CD14-positive monocyte (primary cell): ENCODE measurements around the gene CUX1. TPM values are rescaled to one million over a fixed set of nuclear protein-coding genes. Genes with fewer than 3 reads are reported as not detected.

Source experiments
- DNase-seq, 3 donors: peaks; one replicate each; pipeline ENCODE4 v3.0.0-alpha.2; 2011 to 2022
- H2AFZ ChIP-seq: 2 replicates; pipeline ENCODE4 v1.6.0; 2012; ENCODE audit warnings: mild to moderate bottlenecking, low read depth, low read length, inconsistent platforms; ENCODE audit not compliant: insufficient read depth, poor library complexity, severe bottlenecking
- H3K27ac ChIP-seq, 2 donors: 1 replicate in 1 of 2; 2 replicates in 1 of 2; pipeline ENCODE4 v1.5.1; 2012 to 2013; ENCODE audit warnings: low read length in 2 of 2, control low read depth in 1 of 2, inconsistent platforms in 1 of 2, low read depth in 1 of 2, mild to moderate bottlenecking in 1 of 2
- H3K27me3 ChIP-seq, 2 donors: one replicate each; pipeline versions ENCODE4 v1.6.0 to v1.6.1; 2011 to 2013; ENCODE audit warnings: low read length in 2 of 2; ENCODE audit not compliant: control insufficient read depth in 2 of 2, insufficient read depth in 2 of 2
- H3K36me3 ChIP-seq, 2 donors: replicated peaks in 1 of 2; 1 replicate in 1 of 2; 2 replicates in 1 of 2; pipeline versions ENCODE4 v1.5.1 to v1.6.1; 2012 to 2013; ENCODE audit warnings: low read length in 2 of 2, control low read depth in 1 of 2, inconsistent platforms in 1 of 2, mild to moderate bottlenecking in 1 of 2; ENCODE audit not compliant: insufficient read depth in 2 of 2, control insufficient read depth in 1 of 2
- H3K4me1 ChIP-seq, 2 donors: 1 replicate in 1 of 2; 2 replicates in 1 of 2; pipeline versions ENCODE4 v1.5.1 to v1.6.1; 2012 to 2013; ENCODE audit warnings: low read length in 2 of 2, control low read depth in 1 of 2, inconsistent platforms in 1 of 2, mild to moderate bottlenecking in 1 of 2, moderate library complexity in 1 of 2; ENCODE audit not compliant: insufficient read depth in 2 of 2, control insufficient read depth in 1 of 2
- H3K4me2 ChIP-seq: replicated peaks from 2 replicates; pipeline ENCODE3; 2012; ENCODE audit warnings: low read length, moderate library complexity, mild to moderate bottlenecking; ENCODE audit not compliant: poor library complexity, severe bottlenecking; ENCODE audit errors: extremely low read depth
- H3K4me3 ChIP-seq, 3 experiments: fragments of 200-600 bp in 1 of 3; sonication (generic) in 1 of 3; replicated peaks in 1 of 3; 1 replicate in 2 of 3; 2 replicates in 1 of 3; pipeline ENCODE4 v1.5.1; 2011 to 2013; ENCODE audit warnings: low read length in 3 of 3, mild to moderate bottlenecking in 3 of 3, control low read depth in 2 of 3, low read depth in 2 of 3, inconsistent platforms in 1 of 3, moderate library complexity in 1 of 3
- H3K79me2 ChIP-seq: 2 replicates; pipeline ENCODE4 v1.6.0; 2012; ENCODE audit warnings: mild to moderate bottlenecking, control low read depth, inconsistent platforms, low read length, moderate library complexity; ENCODE audit not compliant: insufficient read depth
- H3K9ac ChIP-seq: 2 replicates; pipeline ENCODE4 v1.6.0; 2017; ENCODE audit warnings: low read length, mild to moderate bottlenecking; ENCODE audit not compliant: insufficient read depth, poor library complexity, severe bottlenecking
- H3K9me3 ChIP-seq, 2 donors: replicated peaks in 1 of 2; 1 replicate in 1 of 2; 2 replicates in 1 of 2; pipeline versions ENCODE4 v1.5.1 to v1.6.1; 2012 to 2013; ENCODE audit warnings: low read length in 2 of 2, control low read depth in 1 of 2; ENCODE audit not compliant: control insufficient read depth in 1 of 2, insufficient read depth in 1 of 2
- H4K20me1 ChIP-seq: 2 replicates; pipeline ENCODE4 v1.6.0; 2012; ENCODE audit warnings: mild to moderate bottlenecking, low read length, control low read depth, moderate library complexity; ENCODE audit not compliant: insufficient read depth
- H3K27ac Mint-ChIP-seq, 7 donors: one replicate each; pipeline ENCODE4 v1.8.0; 2020; ENCODE audit warnings: mild to moderate bottlenecking in 7 of 7, mixed read lengths in 7 of 7, moderate library complexity in 6 of 7, inconsistent platforms in 2 of 7
- H3K27me3 Mint-ChIP-seq, 3 donors: one replicate each; pipeline ENCODE4 v1.8.0; 2021 to 2022; ENCODE audit warnings: low read depth in 3 of 3, mild to moderate bottlenecking in 3 of 3, mixed read lengths in 3 of 3, moderate library complexity in 3 of 3, inconsistent platforms in 1 of 3
- H3K36me3 Mint-ChIP-seq, 2 donors: one replicate each; pipeline ENCODE4 v1.8.0; 2020; ENCODE audit warnings: mixed read lengths in 2 of 2, inconsistent platforms in 1 of 2, mild to moderate bottlenecking in 1 of 2
- H3K4me1 Mint-ChIP-seq: one replicate; pipeline ENCODE4 v1.8.0; 2020; ENCODE audit warnings: mild to moderate bottlenecking, mixed read lengths
- H3K4me3 Mint-ChIP-seq, 2 donors: one replicate each; pipeline ENCODE4 v1.8.0; 2020; ENCODE audit warnings: mild to moderate bottlenecking in 2 of 2, mixed read lengths in 2 of 2, moderate library complexity in 1 of 2
- H3K9me3 Mint-ChIP-seq, 7 donors: one replicate each; pipeline ENCODE4 v1.8.0; 2020 to 2022; ENCODE audit warnings: mixed read lengths in 7 of 7, mild to moderate bottlenecking in 6 of 7, moderate library complexity in 6 of 7, inconsistent platforms in 2 of 7
- WGBS: methylation state at CpG from one replicate; pipeline ENCODE4 v1.1.5; 2013; ENCODE audit warnings: missing lambda C conversion rate; ENCODE audit not compliant: insufficient coverage; 5-methylcytosine and 5-hydroxymethylcytosine counted together
- intact Hi-C, 2 donors: fragments of 100-400 bp; cut with micrococcal nuclease; formaldehyde crosslinking; loops; one replicate each; pipeline versions ENCODE4 v1.15.0 to v1.15.1; 2023
- polyA plus RNA-seq, 3 donors: library from polyadenylated mRNA; depleted of rRNA in 1 of 3; unstranded in 2 of 3; stranded (reverse) in 1 of 3; fragments of 300-500 nt in 2 of 3; fragments of >200 nt in 1 of 3; fragmentation: Illumina TruSeq in 2 of 3; gene quantifications; 1 replicate in 2 of 3; 2 replicates in 1 of 3; pipeline ENCODE4 v1.2.3, GENCODE V29; 2012 to 2021
- TF ChIP-seq, protein P1 (sequence below): fragments of 200-600 bp; IDR thresholded peaks from one replicate; pipeline ENCODE4 v1.8.0; 2022; ENCODE audit warnings: antibody characterized with exemption, mild to moderate bottlenecking

CUX1 gene
- polyA plus RNA-seq, 3 donors, result 17.6 to 38.0 (median 28.0) TPM

DNA sequence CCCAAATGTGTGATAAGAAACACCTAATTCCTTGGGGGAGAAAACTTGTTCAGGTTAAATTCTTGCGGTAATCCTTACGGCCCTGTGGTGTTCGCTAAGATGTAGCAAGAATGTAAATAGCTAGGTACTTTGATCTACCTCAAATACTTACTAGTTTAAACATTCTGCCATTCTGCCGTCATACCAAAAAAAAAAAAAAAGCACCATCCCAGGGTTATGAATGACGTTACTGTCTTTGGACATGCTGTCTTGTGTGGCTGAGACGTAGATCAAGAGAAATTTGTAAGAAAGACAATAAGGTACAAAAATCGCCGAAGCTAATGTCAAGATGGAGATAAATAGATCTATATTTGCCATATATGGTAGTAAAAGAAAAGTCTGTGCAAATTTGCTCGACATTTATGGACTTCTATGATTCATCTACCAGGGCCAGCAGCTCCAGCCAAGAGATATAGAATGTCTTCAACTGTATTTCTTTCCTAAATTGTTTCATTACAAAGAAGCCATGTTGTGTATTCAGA is 195.6 kb downstream of the CUX1 start:
- H3K9ac ChIP-seq, result no peak overlapping the region
- H3K36me3 ChIP-seq, result peaks cover 8 to 35% of the 10 kb centered on the region in 2 donors
- TF ChIP-seq, protein P1, sequence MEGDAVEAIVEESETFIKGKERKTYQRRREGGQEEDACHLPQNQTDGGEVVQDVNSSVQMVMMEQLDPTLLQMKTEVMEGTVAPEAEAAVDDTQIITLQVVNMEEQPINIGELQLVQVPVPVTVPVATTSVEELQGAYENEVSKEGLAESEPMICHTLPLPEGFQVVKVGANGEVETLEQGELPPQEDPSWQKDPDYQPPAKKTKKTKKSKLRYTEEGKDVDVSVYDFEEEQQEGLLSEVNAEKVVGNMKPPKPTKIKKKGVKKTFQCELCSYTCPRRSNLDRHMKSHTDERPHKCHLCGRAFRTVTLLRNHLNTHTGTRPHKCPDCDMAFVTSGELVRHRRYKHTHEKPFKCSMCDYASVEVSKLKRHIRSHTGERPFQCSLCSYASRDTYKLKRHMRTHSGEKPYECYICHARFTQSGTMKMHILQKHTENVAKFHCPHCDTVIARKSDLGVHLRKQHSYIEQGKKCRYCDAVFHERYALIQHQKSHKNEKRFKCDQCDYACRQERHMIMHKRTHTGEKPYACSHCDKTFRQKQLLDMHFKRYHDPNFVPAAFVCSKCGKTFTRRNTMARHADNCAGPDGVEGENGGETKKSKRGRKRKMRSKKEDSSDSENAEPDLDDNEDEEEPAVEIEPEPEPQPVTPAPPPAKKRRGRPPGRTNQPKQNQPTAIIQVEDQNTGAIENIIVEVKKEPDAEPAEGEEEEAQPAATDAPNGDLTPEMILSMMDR, result no peak
- no CpG with 5 or more reads among the region's 9 CpGs for WGBS
- H3K4me1 ChIP-seq, result no peaks in the 10 kb centered on the region
- H3K27me3 ChIP-seq, result no peaks in the 10 kb centered on the region
- Mint-ChIP-seq H3K27me3 (peaks cover 0 to 1% (median 0%) of the 10 kb centered on the region in 3 donors), H3K36me3 (peaks cover 45 to 63% of the 10 kb centered on the region in 2 donors), H3K4me3 (no peak overlapping the region), H3K27ac (no peak overlapping the region), H3K9me3 (peaks cover 0 to 3% (median 0%) of the 10 kb centered on the region in 7 donors), H3K4me1 (no peaks in the 10 kb centered on the region)
- H4K20me1 ChIP-seq, result peaks cover 89% of the 10 kb centered on the region
- peaks cover 56% of the 10 kb centered on the region for H3K79me2 ChIP-seq
- no peak for DNase-seq
- intact Hi-C loops, result no loop called here
- H3K27ac ChIP-seq, result no peak overlapping the region
- H3K4me3 ChIP-seq, result no peak overlapping the region
- H3K4me2 ChIP-seq, result no peak overlapping the region
- no peaks in the 10 kb centered on the region for H3K9me3 ChIP-seq
- no peak overlapping the region for H2AFZ ChIP-seq

DNA sequence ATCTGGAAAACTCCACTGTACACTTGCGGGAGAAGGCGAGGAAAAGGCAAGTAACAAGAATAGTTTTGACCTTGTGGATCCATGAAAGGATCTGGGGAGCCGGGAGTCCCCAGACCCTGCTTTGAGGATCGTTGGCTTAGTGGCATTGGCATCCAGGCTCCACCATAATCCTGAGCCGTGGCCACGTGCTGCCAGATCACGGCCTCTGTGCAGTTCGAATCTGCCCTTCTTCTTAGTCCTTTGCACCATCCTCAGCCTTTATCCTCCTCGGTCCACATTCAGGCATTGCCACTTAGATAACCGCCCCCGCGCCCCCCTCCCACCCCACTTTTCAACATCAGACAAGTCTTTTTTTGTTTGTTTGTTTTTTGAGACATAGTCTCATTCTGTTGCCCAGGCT is 201.4 kb downstream of the CUX1 start:
- intact Hi-C loops, result no loop called here
- DNase-seq, result no peak
- no peak overlapping the region for H3K4me2 ChIP-seq
- Mint-ChIP-seq H3K27me3 (no peaks in the 10 kb centered on the region), H3K27ac (peak overlapping the region in 3 of 7 donors; percentile 32 to 46 (median 33)), H3K4me3 (no peak overlapping the region), H3K4me1 (peaks cover 8% of the 10 kb centered on the region), H3K9me3 (no peaks in the 10 kb centered on the region), H3K36me3 (peaks cover 36 to 59% of the 10 kb centered on the region in 2 donors)
- TF ChIP-seq, protein P1, result no peak
- H3K79me2 ChIP-seq, result peaks cover 51% of the 10 kb centered on the region
- no peaks in the 10 kb centered on the region for H3K9me3 ChIP-seq
- 91% methylated on average over 8 of the region's 12 CpGs for WGBS
- no peaks in the 10 kb centered on the region for H3K27me3 ChIP-seq
- H3K4me1 ChIP-seq, result peaks cover 1 to 2% of the 10 kb centered on the region in 2 donors
- H3K27ac ChIP-seq, result no peak overlapping the region
- peaks cover 90% of the 10 kb centered on the region for H4K20me1 ChIP-seq
- no peak overlapping the region for H3K4me3 ChIP-seq
- H2AFZ ChIP-seq, result no peak overlapping the region
- peaks cover 13 to 28% of the 10 kb centered on the region in 2 donors for H3K36me3 ChIP-seq
- H3K9ac ChIP-seq, result no peak overlapping the region
